ENCODE results near the gene MGAT5B. TPM values are rescaled to one million over a fixed set of nuclear protein-coding genes. Genes with fewer than 3 reads are reported as not detected.

MGAT5B gene
- total RNA-seq, 1 experiment from 2014 or later: 4.4 TPM

DNA sequence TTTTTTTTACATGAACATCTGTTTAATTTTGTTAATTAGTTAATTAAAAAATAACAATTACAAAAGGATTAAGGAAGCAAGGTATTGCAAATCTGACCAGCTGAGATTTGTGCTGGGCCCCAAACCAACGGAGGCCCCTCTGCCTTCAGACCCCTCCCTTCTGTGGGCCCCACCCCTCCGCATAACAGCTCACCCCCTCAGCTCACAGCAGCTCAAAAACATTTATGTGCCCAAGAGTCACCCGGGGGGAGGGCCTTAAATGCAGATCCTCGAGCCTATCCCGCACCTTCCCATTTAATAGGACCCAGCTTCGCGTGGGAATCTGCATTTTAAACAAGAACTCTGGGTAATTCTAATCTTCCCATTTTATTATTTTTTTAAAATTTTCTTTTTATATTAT lies 75.0 kb downstream of the MGAT5B start:
- Histone ChIP-seq H3K36me3 (ENCODE audit: control insufficient read depth in 1 of 2, insufficient read depth in 2 of 2, low read length in 2 of 2) (no peaks in the 10 kb centered on the region), H2AFZ (ENCODE audit: low read depth, low read length, poor library complexity, severe bottlenecking) (no peak overlapping the region), H3K27ac (ENCODE audit: low read depth, low read length) (no peak overlapping the region), H3K9me3 (ENCODE audit: control insufficient read depth in 1 of 2, insufficient read depth in 1 of 2, low read depth in 1 of 2, low read length in 2 of 2) (no peaks in the 10 kb centered on the region), H3K4me2 (ENCODE audit: low read length) (no peak overlapping the region), H3K9me2 (ENCODE audit: insufficient read depth) (no peaks in the 10 kb centered on the region), H3K4me1 (ENCODE audit: control insufficient read depth in 1 of 2, insufficient read depth in 2 of 2, low read length in 2 of 2) (no peaks in the 10 kb centered on the region), H4K20me1 (ENCODE audit: insufficient read depth) (no peaks in the 10 kb centered on the region), H3K4me3 (replicated peaks in 1 of 2; ENCODE audit: low read depth in 1 of 2, low read length in 2 of 2) (no peak overlapping the region), H3K27me3 (ENCODE audit: insufficient read depth, low read length) (no peaks in the 10 kb centered on the region), H3K79me2 (ENCODE audit: insufficient read depth, low read length) (no peaks in the 10 kb centered on the region), H3K9ac (ENCODE audit: low read length) (no peak overlapping the region)
- DNase-seq (ENCODE audit: low read depth, low spot score): no peak
- ChIA-PET POLR2A (no interaction called here), RAD21 (ENCODE audit: low non-redundant PET in 1 of 2, low total read pairs in 2 of 2, uncharacterized antibody in 2 of 2, unreplicated experiment in 2 of 2) (no interaction called here), CTCF (no interaction called here)
- intact Hi-C loops (cut with micrococcal nuclease): no loop called here
- TF ChIP-seq JUND (IDR thresholded peaks at IDR 0.05) (no peak), ELF1 (IDR thresholded peaks at IDR 0.05; ENCODE audit: borderline replicate concordance, low read depth) (no peak), ZBTB33 (IDR thresholded peaks at IDR 0.05; ENCODE audit: extremely low read depth, insufficient replicate concordance, low read length) (no peak)
- TF ChIP-seq, protein P1, sequence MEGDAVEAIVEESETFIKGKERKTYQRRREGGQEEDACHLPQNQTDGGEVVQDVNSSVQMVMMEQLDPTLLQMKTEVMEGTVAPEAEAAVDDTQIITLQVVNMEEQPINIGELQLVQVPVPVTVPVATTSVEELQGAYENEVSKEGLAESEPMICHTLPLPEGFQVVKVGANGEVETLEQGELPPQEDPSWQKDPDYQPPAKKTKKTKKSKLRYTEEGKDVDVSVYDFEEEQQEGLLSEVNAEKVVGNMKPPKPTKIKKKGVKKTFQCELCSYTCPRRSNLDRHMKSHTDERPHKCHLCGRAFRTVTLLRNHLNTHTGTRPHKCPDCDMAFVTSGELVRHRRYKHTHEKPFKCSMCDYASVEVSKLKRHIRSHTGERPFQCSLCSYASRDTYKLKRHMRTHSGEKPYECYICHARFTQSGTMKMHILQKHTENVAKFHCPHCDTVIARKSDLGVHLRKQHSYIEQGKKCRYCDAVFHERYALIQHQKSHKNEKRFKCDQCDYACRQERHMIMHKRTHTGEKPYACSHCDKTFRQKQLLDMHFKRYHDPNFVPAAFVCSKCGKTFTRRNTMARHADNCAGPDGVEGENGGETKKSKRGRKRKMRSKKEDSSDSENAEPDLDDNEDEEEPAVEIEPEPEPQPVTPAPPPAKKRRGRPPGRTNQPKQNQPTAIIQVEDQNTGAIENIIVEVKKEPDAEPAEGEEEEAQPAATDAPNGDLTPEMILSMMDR (IDR thresholded peaks at IDR 0.05 in 2 of 3, conservative IDR thresholded peaks at IDR 0.05 in 1 of 3; ENCODE audit: borderline replicate concordance in 1 of 3, insufficient read depth in 1 of 3, low read depth in 2 of 3, low read length in 2 of 3): no peak
- no peak for ATAC-seq
- BruUV-seq (replicated peaks): no TSS peak

DNA sequence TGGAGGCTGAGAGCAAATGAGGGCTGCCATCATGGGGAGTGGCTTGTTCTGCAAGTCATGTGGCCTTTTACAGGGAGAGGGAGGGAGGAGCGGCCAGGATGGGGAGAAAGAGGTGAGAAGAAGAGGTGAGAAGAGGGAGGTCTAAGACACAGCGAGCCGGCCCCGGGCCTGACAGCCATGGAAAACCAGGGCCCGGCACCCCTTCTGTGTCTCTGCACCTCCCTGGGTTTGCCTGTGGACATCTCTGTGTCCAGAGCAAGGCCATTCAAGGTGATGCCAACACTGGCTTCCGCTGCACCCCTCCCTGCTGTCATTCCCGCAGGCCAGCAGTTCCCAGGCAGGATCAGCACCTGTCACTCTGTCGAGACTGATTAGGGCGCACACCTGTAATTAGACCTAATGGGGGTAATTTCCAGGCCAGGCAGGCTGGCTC lies 75.6 kb downstream of the MGAT5B start:
- Histone ChIP-seq H4K20me1 (ENCODE audit: insufficient read depth) (no peaks in the 10 kb centered on the region), H3K4me1 (ENCODE audit: control insufficient read depth in 1 of 2, insufficient read depth in 2 of 2, low read length in 2 of 2) (no peaks in the 10 kb centered on the region), H3K9me3 (ENCODE audit: control insufficient read depth in 1 of 2, insufficient read depth in 1 of 2, low read depth in 1 of 2, low read length in 2 of 2) (no peaks in the 10 kb centered on the region), H3K27me3 (ENCODE audit: insufficient read depth, low read length) (no peaks in the 10 kb centered on the region), H2AFZ (ENCODE audit: low read depth, low read length, poor library complexity, severe bottlenecking) (no peak overlapping the region), H3K36me3 (ENCODE audit: control insufficient read depth in 1 of 2, insufficient read depth in 2 of 2, low read length in 2 of 2) (no peaks in the 10 kb centered on the region), H3K27ac (ENCODE audit: low read depth, low read length) (no peak overlapping the region), H3K9ac (ENCODE audit: low read length) (no peak overlapping the region), H3K79me2 (ENCODE audit: insufficient read depth, low read length) (no peaks in the 10 kb centered on the region), H3K4me2 (ENCODE audit: low read length) (no peak overlapping the region), H3K9me2 (ENCODE audit: insufficient read depth) (no peaks in the 10 kb centered on the region), H3K4me3 (replicated peaks in 1 of 2; ENCODE audit: low read depth in 1 of 2, low read length in 2 of 2) (no peak overlapping the region)
- ChIA-PET POLR2A (no interaction called here), CTCF (no interaction called here), RAD21 (ENCODE audit: low non-redundant PET in 1 of 2, low total read pairs in 2 of 2, uncharacterized antibody in 2 of 2, unreplicated experiment in 2 of 2) (no interaction called here)
- intact Hi-C loops (cut with micrococcal nuclease): no loop called here
- ATAC-seq (no peak), DNase-seq (ENCODE audit: low read depth, low spot score) (no peak)
- no TSS peak for BruUV-seq (replicated peaks)
- TF ChIP-seq SP1 (IDR thresholded peaks at IDR 0.05; ENCODE audit: low read depth) (no peak), ZBTB33 (IDR thresholded peaks at IDR 0.05; ENCODE audit: extremely low read depth, insufficient replicate concordance, low read length) (no peak), TCF7L2 (IDR thresholded peaks at IDR 0.05; ENCODE audit: borderline replicate concordance, extremely low read depth, insufficient read depth, insufficient read length) (no peak), POLR2AphosphoS5 (IDR thresholded peaks at IDR 0.05; ENCODE audit: low read depth, low read length) (no peak), YY1 (IDR thresholded peaks at IDR 0.05; ENCODE audit: extremely low read depth, insufficient replicate concordance, low read depth, low read length) (no peak), SRF (IDR thresholded peaks at IDR 0.05; ENCODE audit: low read depth) (no peak), JUND (IDR thresholded peaks at IDR 0.05) (no peak), EGR1 (IDR thresholded peaks at IDR 0.05; ENCODE audit: low read depth) (no peak), CBX3 (IDR thresholded peaks at IDR 0.05; ENCODE audit: low read depth) (no peak), EZH2 (IDR thresholded peaks at IDR 0.05) (no peak), ELF1 (IDR thresholded peaks at IDR 0.05; ENCODE audit: borderline replicate concordance, low read depth) (no peak)
